Nephron progenitor cell (in vitro differentiated cells): ENCODE data around the gene ZBTB40.

Experiments used
- DNase-seq: peaks from one replicate; pipeline ENCODE4 v3.0.0; 2021
- H3K27ac Mint-ChIP-seq: 2 replicates; pipeline ENCODE4 v1.8.0; 2021; ENCODE audit warnings: mild to moderate bottlenecking, moderate library complexity, mixed read lengths
- H3K27me3 Mint-ChIP-seq: 2 replicates; pipeline ENCODE4 v1.8.0; 2021; ENCODE audit warnings: mild to moderate bottlenecking, low read depth, mixed read lengths; ENCODE audit not compliant: poor library complexity
- H3K36me3 Mint-ChIP-seq: 2 replicates; pipeline ENCODE4 v1.8.0; 2021; ENCODE audit warnings: low read depth, mixed read lengths
- H3K4me1 Mint-ChIP-seq: 2 replicates; pipeline ENCODE4 v1.8.0; 2021; ENCODE audit warnings: mixed read lengths
- H3K4me3 Mint-ChIP-seq: 2 replicates; pipeline ENCODE4 v1.8.0; 2021; ENCODE audit warnings: mild to moderate bottlenecking, moderate library complexity, mixed read lengths
- H3K9me3 Mint-ChIP-seq: 2 replicates; pipeline ENCODE4 v1.8.0; 2021; ENCODE audit warnings: mild to moderate bottlenecking, moderate library complexity, mixed read lengths
- CTCF ChIP-seq: fragments of 200-600 bp; sonication (generic); IDR thresholded peaks from 2 replicates; pipeline ENCODE4 v1.5.0; 2021; ENCODE audit warnings: antibody characterized with exemption

Gene ZBTB40

GRCh38 chr1:22496536-22497160, 45.0 kb downstream of the ZBTB40 start:
- DNase-seq: no peak
- no peak overlapping the region for H3K27ac Mint-ChIP-seq
- no peak overlapping the region for H3K4me3 Mint-ChIP-seq
- peaks cover 6% of the 10 kb centered on the region for H3K27me3 Mint-ChIP-seq
- peaks cover 16% of the 10 kb centered on the region for H3K4me1 Mint-ChIP-seq
- peaks cover 33% of the 10 kb centered on the region for H3K36me3 Mint-ChIP-seq
- no peak for TF ChIP-seq CTCF
- no peaks in the 10 kb centered on the region for H3K9me3 Mint-ChIP-seq

DNA sequence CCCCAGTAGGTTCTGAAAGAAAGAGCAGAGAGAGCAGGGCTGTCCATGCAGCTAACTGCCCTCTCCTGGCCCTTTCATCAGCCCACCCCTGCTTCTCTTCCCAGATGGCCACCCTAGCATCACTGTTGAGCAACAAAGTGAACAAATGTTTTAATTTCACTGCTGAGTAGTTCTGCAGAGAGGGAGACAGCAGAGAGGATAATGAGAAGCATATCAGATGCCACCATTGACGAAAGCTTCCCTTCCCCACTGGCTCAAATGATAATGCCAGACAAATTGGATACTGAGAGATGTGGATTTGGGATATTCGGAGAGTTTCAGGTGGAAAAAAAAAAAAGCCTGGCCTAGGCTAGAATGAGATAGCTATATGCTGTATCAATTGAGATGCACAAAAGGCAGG, 46.8 kb downstream of the ZBTB40 start:
- H3K4me3 Mint-ChIP-seq: no peak overlapping the region
- H3K4me1 Mint-ChIP-seq: peaks cover 16% of the 10 kb centered on the region
- no peak for DNase-seq
- no peak for TF ChIP-seq CTCF
- no peak overlapping the region for H3K27ac Mint-ChIP-seq
- peaks cover 31% of the 10 kb centered on the region for H3K36me3 Mint-ChIP-seq
- H3K27me3 Mint-ChIP-seq: peaks cover 6% of the 10 kb centered on the region
- H3K9me3 Mint-ChIP-seq: no peaks in the 10 kb centered on the region

- Mint-ChIP-seq H3K27me3 (peaks cover 6% of the 10 kb centered on the region), H3K27ac (no peak overlapping the region), H3K4me3 (no peak overlapping the region), H3K36me3 (peaks cover 23% of the 10 kb centered on the region), H3K9me3 (no peaks in the 10 kb centered on the region), H3K4me1 (peaks cover 16% of the 10 kb centered on the region)
- no peak for DNase-seq
- TF ChIP-seq CTCF: no peak
These were observed 48.4 kb downstream of the ZBTB40 start for GRCh38 chr1:22500058-22500457.

GRCh38 chr1:22500471-22500870, 48.8 kb downstream of the ZBTB40 start:
- H3K4me1 Mint-ChIP-seq: peaks cover 16% of the 10 kb centered on the region
- H3K9me3 Mint-ChIP-seq: no peaks in the 10 kb centered on the region
- no peak for TF ChIP-seq CTCF
- DNase-seq: no peak
- no peak overlapping the region for H3K4me3 Mint-ChIP-seq
- peaks cover 6% of the 10 kb centered on the region for H3K27me3 Mint-ChIP-seq
- peaks cover 23% of the 10 kb centered on the region for H3K36me3 Mint-ChIP-seq
- no peak overlapping the region for H3K27ac Mint-ChIP-seq

GRCh38 chr1:22502202-22502601, 50.6 kb downstream of the ZBTB40 start:
- Mint-ChIP-seq H3K9me3 (no peaks in the 10 kb centered on the region), H3K4me3 (no peak overlapping the region), H3K27me3 (peaks cover 9% of the 10 kb centered on the region), H3K27ac (no peak overlapping the region), H3K36me3 (peaks cover 27% of the 10 kb centered on the region), H3K4me1 (peaks cover 24% of the 10 kb centered on the region)
- DNase-seq: no peak
- TF ChIP-seq CTCF: no peak

DNA sequence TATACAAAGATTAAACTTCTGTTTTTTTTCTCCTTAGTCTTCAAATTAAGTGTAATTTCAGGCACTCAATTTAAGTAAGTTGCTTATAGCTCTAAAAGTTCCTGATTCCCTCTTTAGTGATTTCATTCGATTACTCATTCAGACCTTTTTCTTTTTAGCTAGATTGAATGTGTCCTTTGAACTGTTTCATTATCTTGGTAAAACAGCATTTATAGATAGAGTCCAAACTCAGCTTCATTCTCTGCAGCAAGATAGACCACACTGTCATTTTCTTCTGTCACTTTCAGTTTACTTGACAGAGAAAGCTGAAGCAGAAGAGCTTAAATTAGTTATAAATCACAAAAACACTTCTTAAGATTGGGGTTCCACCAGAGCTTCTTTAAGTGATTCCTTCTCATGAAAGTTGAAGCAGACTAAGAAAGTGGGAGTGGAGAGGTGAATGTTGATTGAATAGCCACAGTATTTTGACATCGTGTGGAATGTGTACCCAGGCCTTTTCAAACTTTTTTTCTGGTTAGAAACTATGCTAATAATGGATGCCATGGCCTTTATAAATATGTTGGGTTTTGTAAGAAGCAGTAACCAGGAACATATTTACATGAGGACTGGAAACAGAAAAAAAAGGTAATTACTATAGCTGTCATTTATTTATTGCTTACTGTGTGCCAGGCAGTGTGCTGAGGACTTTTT, 52.2 kb downstream of the ZBTB40 start:
- Mint-ChIP-seq H3K4me1 (peaks cover 40% of the 10 kb centered on the region), H3K27ac (no peak overlapping the region)
- no peak for DNase-seq

More for the DNA sequence above, 52.2 kb downstream of the ZBTB40 start:
- no peak for TF ChIP-seq CTCF
- Mint-ChIP-seq H3K36me3 (peaks cover 32% of the 10 kb centered on the region), H3K4me3 (no peak overlapping the region), H3K27me3 (peaks cover 9% of the 10 kb centered on the region), H3K9me3 (no peaks in the 10 kb centered on the region)
